Vagina (tissue), 2 donors: ENCODE measurements around the gene DAG1.

Experiments
- POLR2A ChIP-seq, 2 donors: fragments of 450-650 bp; IDR thresholded peaks; one replicate each; pipeline ENCODE4 v1.6.1; 2017; ENCODE audit warnings: antibody characterized with exemption in 2 of 2, mild to moderate bottlenecking in 2 of 2, moderate library complexity in 2 of 2
- POLR2AphosphoS5 ChIP-seq, 2 donors: sonication (generic); formaldehyde crosslinking; IDR thresholded peaks; one replicate each; pipeline ENCODE4 v1.9.0; 2017; ENCODE audit warnings: antibody characterized with exemption in 2 of 2, mild to moderate bottlenecking in 2 of 2, low read depth in 1 of 2; ENCODE audit not compliant: insufficient read depth in 1 of 2
- TF ChIP-seq, protein P1 (sequence below), 3 experiments: fragments of 450-650 bp in 2 of 3; fragments of 200-600 bp in 1 of 3; sonication (generic) in 1 of 3; IDR thresholded peaks; one replicate each; pipeline ENCODE4 v1.5.1; 2017 to 2019; ENCODE audit warnings: antibody characterized with exemption in 3 of 3, mild to moderate bottlenecking in 2 of 3, moderate library complexity in 2 of 3

GRCh38 chr3:49498239-49498638, 28.2 kb downstream of the DAG1 start:
- TF ChIP-seq POLR2A (IDR thresholded peaks at IDR 0.05) = no peak
- TF ChIP-seq, protein P1, sequence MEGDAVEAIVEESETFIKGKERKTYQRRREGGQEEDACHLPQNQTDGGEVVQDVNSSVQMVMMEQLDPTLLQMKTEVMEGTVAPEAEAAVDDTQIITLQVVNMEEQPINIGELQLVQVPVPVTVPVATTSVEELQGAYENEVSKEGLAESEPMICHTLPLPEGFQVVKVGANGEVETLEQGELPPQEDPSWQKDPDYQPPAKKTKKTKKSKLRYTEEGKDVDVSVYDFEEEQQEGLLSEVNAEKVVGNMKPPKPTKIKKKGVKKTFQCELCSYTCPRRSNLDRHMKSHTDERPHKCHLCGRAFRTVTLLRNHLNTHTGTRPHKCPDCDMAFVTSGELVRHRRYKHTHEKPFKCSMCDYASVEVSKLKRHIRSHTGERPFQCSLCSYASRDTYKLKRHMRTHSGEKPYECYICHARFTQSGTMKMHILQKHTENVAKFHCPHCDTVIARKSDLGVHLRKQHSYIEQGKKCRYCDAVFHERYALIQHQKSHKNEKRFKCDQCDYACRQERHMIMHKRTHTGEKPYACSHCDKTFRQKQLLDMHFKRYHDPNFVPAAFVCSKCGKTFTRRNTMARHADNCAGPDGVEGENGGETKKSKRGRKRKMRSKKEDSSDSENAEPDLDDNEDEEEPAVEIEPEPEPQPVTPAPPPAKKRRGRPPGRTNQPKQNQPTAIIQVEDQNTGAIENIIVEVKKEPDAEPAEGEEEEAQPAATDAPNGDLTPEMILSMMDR (IDR thresholded peaks at IDR 0.05) = no peak
- no peak for TF ChIP-seq POLR2AphosphoS5 (IDR thresholded peaks at IDR 0.05; ENCODE audit: insufficient read depth in 1 of 2, low read depth in 1 of 2)
